Liver (tissue), 9 donors: ENCODE measurements around the gene ASGR2. TPM values are rescaled to one million over a fixed set of nuclear protein-coding genes. Genes with fewer than 3 reads are reported as not detected.

Experiments used
- DNase-seq: peaks from one replicate; pipeline ENCODE4 v3.0.0-alpha.2; 2017; ENCODE audit warnings: low spot score
- H3K27ac ChIP-seq, 2 donors: one replicate each; pipeline ENCODE4 v1.7.0; 2013; ENCODE audit warnings: inconsistent platforms in 2 of 2, low read length in 2 of 2, control low read depth in 1 of 2, low read depth in 1 of 2, mild to moderate bottlenecking in 1 of 2
- H3K27me3 ChIP-seq, 4 donors: one replicate each; pipeline versions ENCODE4 v1.6.1 to v1.7.0; 2013; ENCODE audit warnings: low read length in 3 of 4, inconsistent platforms in 1 of 4, mild to moderate bottlenecking in 1 of 4, moderate library complexity in 1 of 4; ENCODE audit not compliant: control insufficient read depth in 4 of 4, insufficient read depth in 4 of 4
- H3K36me3 ChIP-seq, 4 donors: one replicate each; pipeline versions ENCODE4 v1.6.1 to v1.7.0; 2013; ENCODE audit warnings: low read length in 3 of 4, mild to moderate bottlenecking in 3 of 4, low read depth in 1 of 4, moderate library complexity in 1 of 4; ENCODE audit not compliant: control insufficient read depth in 4 of 4, insufficient read depth in 3 of 4
- H3K4me1 ChIP-seq, 4 donors: one replicate each; pipeline versions ENCODE4 v1.6.1 to v1.7.0; 2013; ENCODE audit warnings: low read length in 3 of 4, mild to moderate bottlenecking in 3 of 4, moderate library complexity in 1 of 4; ENCODE audit not compliant: control insufficient read depth in 4 of 4, insufficient read depth in 4 of 4
- H3K4me3 ChIP-seq, 3 donors: one replicate each; pipeline versions ENCODE4 v1.6.1 to v1.7.0; 2013; ENCODE audit warnings: low read length in 3 of 3, control low read depth in 1 of 3, low read depth in 1 of 3, mild to moderate bottlenecking in 1 of 3
- H3K9ac ChIP-seq, 2 donors: one replicate each; pipeline ENCODE4 v1.7.0; 2013; ENCODE audit warnings: low read length in 2 of 2, mild to moderate bottlenecking in 2 of 2, moderate library complexity in 2 of 2, control low read depth in 1 of 2, low read depth in 1 of 2
- H3K9me3 ChIP-seq, 4 donors: one replicate each; pipeline versions ENCODE4 v1.6.1 to v1.7.0; 2013; ENCODE audit warnings: low read length in 3 of 4; ENCODE audit not compliant: control insufficient read depth in 4 of 4
- ATF3 ChIP-seq: IDR thresholded peaks from 2 replicates; pipeline ENCODE4 v1.6.1; 2016; ENCODE audit warnings: antibody characterized with exemption
- CTCF ChIP-seq: fragments of 150-350 bp; IDR thresholded peaks from 2 replicates; pipeline ENCODE4 v1.5.1; 2017; ENCODE audit warnings: improper control_type of control experiment, low read depth, low read length; ENCODE audit not compliant: missing input control
- EGR1 ChIP-seq, 2 donors: IDR thresholded peaks; 2 replicates each; pipeline ENCODE4 v1.6.1; 2016 to 2018; ENCODE audit warnings: antibody characterized with exemption in 2 of 2, low read depth in 2 of 2
- FOXA1 ChIP-seq: IDR thresholded peaks from 2 replicates; pipeline ENCODE4 v1.6.1; 2016; ENCODE audit warnings: antibody characterized with exemption
- FOXA2 ChIP-seq: IDR thresholded peaks from 2 replicates; pipeline ENCODE4 v1.6.1; 2016; ENCODE audit warnings: antibody characterized with exemption
- GABPA ChIP-seq, 2 donors: IDR thresholded peaks in 1 of 2; conservative IDR thresholded peaks in 1 of 2; 2 replicates each; pipeline ENCODE4 v1.6.1; 2016; ENCODE audit warnings: antibody characterized with exemption in 2 of 2, mild to moderate bottlenecking in 1 of 2, moderate library complexity in 1 of 2
- HNF4A ChIP-seq, 2 donors: conservative IDR thresholded peaks; 2 replicates each; pipeline ENCODE4 v1.6.1; 2016; ENCODE audit warnings: antibody characterized with exemption in 2 of 2, mild to moderate bottlenecking in 2 of 2
- HNF4G ChIP-seq: IDR thresholded peaks from 2 replicates; pipeline ENCODE4 v1.6.1; 2016; ENCODE audit warnings: antibody characterized with exemption
- MAX ChIP-seq: IDR thresholded peaks from 2 replicates; pipeline ENCODE4 v1.6.1; 2016; ENCODE audit warnings: antibody characterized with exemption
- NR2F2 ChIP-seq: IDR thresholded peaks from 2 replicates; pipeline ENCODE4 v1.6.1; 2016; ENCODE audit warnings: antibody characterized with exemption
- RAD21 ChIP-seq, 2 donors: IDR thresholded peaks; 2 replicates each; pipeline ENCODE4 v1.6.1; 2016; ENCODE audit warnings: antibody characterized with exemption in 2 of 2, mild to moderate bottlenecking in 2 of 2
- RXRA ChIP-seq, 2 donors: IDR thresholded peaks; 2 replicates each; pipeline ENCODE4 v1.6.1; 2017 to 2018; ENCODE audit warnings: antibody characterized with exemption in 2 of 2, mild to moderate bottlenecking in 1 of 2
- YY1 ChIP-seq: IDR thresholded peaks from 2 replicates; pipeline ENCODE4 v1.6.1; 2016; ENCODE audit warnings: antibody characterized with exemption, mild to moderate bottlenecking
- WGBS: extraction: QIAGEN DNeasy Blood & Tissue Kit; methylation state at CpG from one replicate; pipeline ENCODE4 v1.1.7; 2013; 5-methylcytosine and 5-hydroxymethylcytosine counted together
- polyA plus RNA-seq, 2 donors: library from polyadenylated mRNA; stranded (reverse) in 1 of 2; unstranded in 1 of 2; fragments of 200-250 nt in 1 of 2; fragments of >200 nt in 1 of 2; fragmentation: Nextera tagmentation in 1 of 2; extraction: Ambion mirVana in 1 of 2; gene quantifications; one replicate each; pipeline versions ENCODE4 v1.2.1 to v1.2.3, GENCODE V29; 2013 to 2015
- total RNA-seq, 2 donors: library from RNA; depleted of rRNA; stranded (reverse); fragments of >200 nt; gene quantifications; one replicate each; pipeline ENCODE4 v1.2.3, GENCODE V29; 2014
- donor health status: healthy.
- donor health status: healthy.
- donor health status: healthy.
- donor health status: healthy.
- donor health status: healthy.

Gene ASGR2
- total and polyA plus RNA-seq, 4 donors = 188 to 657 (median 493) TPM

GRCh38 chr17:7138800-7139381, 24.3 kb upstream of the ASGR2 start:
- Histone ChIP-seq H3K9me3 (no peaks in the 10 kb centered on the region), H3K36me3 (no peaks in the 10 kb centered on the region), H3K27ac (no peak overlapping the region), H3K4me3 (no peak overlapping the region), H3K9ac (no peak overlapping the region), H3K4me1 (peaks cover 0 to 3% (median 1%) of the 10 kb centered on the region in 4 donors), H3K27me3 (no peaks in the 10 kb centered on the region)
- 69% methylated on average over 7 of the region's 7 CpGs for WGBS
- TF ChIP-seq FOXA2 = no peak
- no peak for DNase-seq

- no peaks in the 10 kb centered on the region for H3K27me3 ChIP-seq
- H3K36me3 ChIP-seq = no peaks in the 10 kb centered on the region
- no peak for DNase-seq
- TF ChIP-seq FOXA1 (no peak), NR2F2 (no peak), GABPA (IDR thresholded peaks at IDR 0.05 in 1 of 2, conservative IDR thresholded peaks at IDR 0.05 in 1 of 2) (no peak), FOXA2 (no peak), HNF4A (conservative IDR thresholded peaks at IDR 0.05) (no peak), RXRA (IDR thresholded peaks at IDR 0.05) (no peak), HNF4G (no peak), ATF3 (no peak), YY1 (no peak), MAX (no peak), EGR1 (IDR thresholded peaks at IDR 0.05; ENCODE audit: low read depth in 2 of 2) (no peak)
- H3K9me3 ChIP-seq = no peaks in the 10 kb centered on the region
- 58% methylated on average over 13 of the region's 13 CpGs for WGBS
- H3K9ac ChIP-seq = no peak overlapping the region
- H3K27ac ChIP-seq = no peak overlapping the region
- H3K4me1 ChIP-seq = peaks cover 5 to 12% (median 6%) of the 10 kb centered on the region in 4 donors
- H3K4me3 ChIP-seq = no peak overlapping the region
Measured at GRCh38 chr17:7137171-7137943, 22.7 kb upstream of the ASGR2 start.

- Histone ChIP-seq H3K36me3 (no peaks in the 10 kb centered on the region), H3K4me3 (peak overlapping the region in 2 of 3 donors; percentile 22 to 41), H3K27ac (peak overlapping the region in 1 of 2 donors; percentile 18), H3K27me3 (no peaks in the 10 kb centered on the region), H3K4me1 (peaks cover 5 to 12% (median 10%) of the 10 kb centered on the region in 4 donors), H3K9me3 (no peaks in the 10 kb centered on the region), H3K9ac (no peak overlapping the region)
- 22% methylated on average over 9 of the region's 9 CpGs for WGBS
- TF ChIP-seq CTCF (peak; percentile 93), ATF3 (no peak), RAD21 (IDR thresholded peaks at IDR 0.05) (peak; percentile 93)
- DNase-seq = peak; percentile 78
Measured at GRCh38 chr17:7136266-7136877, 21.8 kb upstream of the ASGR2 start.
